ENCODE data around the gene LRRC8A. TPM values are rescaled to one million over a fixed set of nuclear protein-coding genes. Genes with fewer than 3 reads are reported as not detected.

LRRC8A gene
- polyA plus RNA-seq, 2 donors: 38.5 to 55.6 TPM

DNA sequence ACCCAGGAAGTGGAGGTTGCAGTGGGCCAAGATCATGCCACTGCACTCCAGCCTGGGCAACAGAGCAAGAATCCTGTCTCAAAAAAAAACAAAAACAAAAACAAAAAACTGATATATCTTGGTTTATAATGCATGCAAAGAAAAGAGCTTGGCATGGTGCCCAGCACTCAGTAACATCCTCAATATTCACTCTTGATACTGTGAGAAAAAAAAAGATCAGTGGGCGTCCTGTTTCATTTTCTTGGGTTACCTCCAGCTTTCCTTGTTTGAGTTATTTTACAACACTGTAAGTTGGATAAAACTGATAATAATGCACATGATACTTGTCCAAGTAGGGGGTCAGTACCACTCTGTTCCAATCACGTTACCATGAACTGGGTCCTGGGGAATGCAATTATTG is 46.7 kb downstream of the LRRC8A start:
- Histone ChIP-seq H3K4me3 (ENCODE audit: low read depth in 1 of 2, low read length in 2 of 2) (no peak overlapping the region), H3K4me1 (ENCODE audit: control insufficient read depth in 2 of 2, insufficient read depth in 2 of 2, low read length in 1 of 2) (no peaks in the 10 kb centered on the region), H3K27me3 (ENCODE audit: control insufficient read depth in 1 of 2, insufficient read depth in 2 of 2, low read length in 2 of 2) (no peaks in the 10 kb centered on the region), H3K36me3 (ENCODE audit: control insufficient read depth in 2 of 2, insufficient read depth in 2 of 2, low read length in 1 of 2) (no peaks in the 10 kb centered on the region), H3K9me3 (ENCODE audit: control insufficient read depth in 2 of 2, insufficient read depth in 1 of 2, low read depth in 1 of 2, low read length in 1 of 2) (no peaks in the 10 kb centered on the region), H3K27ac (ENCODE audit: low read depth in 2 of 2, low read length in 1 of 2) (no peak overlapping the region)
- WGBS, 2 donors: 88 to 89% methylated on average over 2 of the region's 2 CpGs

DNA sequence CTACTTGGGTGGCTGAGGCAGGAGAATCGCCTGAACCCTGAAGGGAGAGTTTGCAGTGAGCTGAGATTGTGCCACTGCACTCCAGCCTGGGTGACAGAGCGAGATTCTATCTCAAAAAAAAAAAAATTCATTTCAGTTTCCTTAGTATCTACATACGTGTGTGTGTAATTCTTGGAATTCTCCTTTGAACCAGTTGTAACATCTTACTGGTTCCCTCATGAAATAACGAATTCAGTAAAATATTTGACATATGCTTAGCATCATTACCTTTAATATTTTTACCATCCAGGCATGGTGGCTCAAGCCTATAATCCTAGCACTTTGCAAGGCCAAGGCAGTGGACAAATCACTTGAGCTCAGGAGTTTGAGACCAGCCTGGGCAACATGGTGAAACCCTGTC is 47.6 kb downstream of the LRRC8A start:
- no peak overlapping the region for H3K27ac ChIP-seq (ENCODE audit: low read depth in 2 of 2, low read length in 1 of 2)
- no peaks in the 10 kb centered on the region for H3K4me1 ChIP-seq (ENCODE audit: control insufficient read depth in 2 of 2, insufficient read depth in 2 of 2, low read length in 1 of 2)
- H3K9me3 ChIP-seq (ENCODE audit: control insufficient read depth in 2 of 2, insufficient read depth in 1 of 2, low read depth in 1 of 2, low read length in 1 of 2): no peaks in the 10 kb centered on the region
- H3K36me3 ChIP-seq (ENCODE audit: control insufficient read depth in 2 of 2, insufficient read depth in 2 of 2, low read length in 1 of 2): no peaks in the 10 kb centered on the region
- WGBS, 2 donors: 85 to 89% methylated on average over 4 of the region's 4 CpGs
- no peaks in the 10 kb centered on the region for H3K27me3 ChIP-seq (ENCODE audit: control insufficient read depth in 1 of 2, insufficient read depth in 2 of 2, low read length in 2 of 2)
- H3K4me3 ChIP-seq (ENCODE audit: low read depth in 1 of 2, low read length in 2 of 2): no peak overlapping the region

DNA sequence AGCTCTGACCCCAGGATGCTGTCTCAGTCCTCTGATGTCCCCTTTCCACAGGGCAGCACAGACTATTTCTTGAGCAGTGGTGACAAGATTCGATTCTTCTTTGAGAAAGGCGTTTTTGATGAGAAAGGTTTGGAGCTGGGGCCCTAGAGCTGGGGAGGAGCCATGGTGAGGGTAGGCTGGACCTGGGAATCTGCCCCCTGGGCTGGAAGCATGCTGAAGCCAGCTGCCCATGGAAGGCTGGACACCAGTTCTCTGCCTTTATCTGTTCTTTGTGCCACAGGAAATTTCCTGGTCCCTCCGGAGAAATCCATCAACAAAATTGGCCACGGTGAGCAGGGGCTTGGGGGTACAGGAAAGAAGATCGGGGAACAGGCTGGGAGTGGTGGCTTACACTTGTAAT is 51.8 kb downstream of the LRRC8A start:
- WGBS, 2 donors: 78 to 93% methylated on average over 5 of the region's 5 CpGs
- no peaks in the 10 kb centered on the region for H3K27me3 ChIP-seq (ENCODE audit: control insufficient read depth in 1 of 2, insufficient read depth in 2 of 2, low read length in 2 of 2)
- H3K9me3 ChIP-seq (ENCODE audit: control insufficient read depth in 2 of 2, insufficient read depth in 1 of 2, low read depth in 1 of 2, low read length in 1 of 2): no peaks in the 10 kb centered on the region

DNA sequence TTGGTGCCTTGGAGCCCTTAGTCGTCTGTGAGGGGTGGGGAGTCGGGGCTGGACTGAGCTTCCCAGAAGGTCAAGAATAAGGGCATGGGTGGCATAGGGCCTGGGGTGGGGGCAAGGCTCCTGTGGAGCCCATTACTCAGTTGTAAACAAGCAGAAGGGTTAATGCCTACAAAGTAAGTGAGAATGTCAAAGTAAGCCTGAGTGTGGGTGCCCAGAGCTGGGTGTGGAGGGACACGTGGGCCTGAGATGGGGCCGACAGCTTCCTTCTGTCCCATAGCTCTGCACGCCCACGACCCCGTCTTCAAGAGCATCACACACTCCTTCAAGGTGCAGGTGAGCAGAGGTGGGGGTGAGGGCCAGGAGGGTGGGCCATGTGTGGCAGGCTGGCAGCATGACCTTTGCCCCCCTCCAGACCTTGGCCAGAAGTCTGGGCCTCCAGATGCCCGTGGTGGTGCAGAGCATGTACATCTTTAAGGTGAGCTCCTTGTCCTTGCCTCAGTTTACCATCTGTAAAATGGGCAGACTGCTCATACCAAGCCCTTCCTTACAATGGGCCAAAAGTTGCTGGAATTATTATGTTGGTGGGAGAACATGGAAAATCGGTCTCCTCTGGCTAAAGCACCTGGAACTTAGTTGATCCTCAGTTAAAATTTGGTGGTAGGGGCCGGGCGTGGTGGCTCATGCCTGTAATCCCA is 54.4 kb downstream of the LRRC8A start:
- H3K27ac ChIP-seq (ENCODE audit: low read depth in 2 of 2, low read length in 1 of 2): no peak overlapping the region
- H3K4me1 ChIP-seq (ENCODE audit: control insufficient read depth in 2 of 2, insufficient read depth in 2 of 2, low read length in 1 of 2): no peaks in the 10 kb centered on the region
- H3K4me3 ChIP-seq (ENCODE audit: low read depth in 1 of 2, low read length in 2 of 2): no peak overlapping the region
- no peaks in the 10 kb centered on the region for H3K27me3 ChIP-seq (ENCODE audit: control insufficient read depth in 1 of 2, insufficient read depth in 2 of 2, low read length in 2 of 2)
- H3K36me3 ChIP-seq (ENCODE audit: control insufficient read depth in 2 of 2, insufficient read depth in 2 of 2, low read length in 1 of 2): no peaks in the 10 kb centered on the region
- 83 to 89% methylated on average over 11 of the region's 11 CpGs for WGBS, 2 donors
- no peaks in the 10 kb centered on the region for H3K9me3 ChIP-seq (ENCODE audit: control insufficient read depth in 2 of 2, insufficient read depth in 1 of 2, low read depth in 1 of 2, low read length in 1 of 2)

More for the DNA sequence above, 51.8 kb downstream of the LRRC8A start:
- no peaks in the 10 kb centered on the region for H3K36me3 ChIP-seq (ENCODE audit: control insufficient read depth in 2 of 2, insufficient read depth in 2 of 2, low read length in 1 of 2)
- no peak overlapping the region for H3K4me3 ChIP-seq (ENCODE audit: low read depth in 1 of 2, low read length in 2 of 2)
- H3K4me1 ChIP-seq (ENCODE audit: control insufficient read depth in 2 of 2, insufficient read depth in 2 of 2, low read length in 1 of 2): no peaks in the 10 kb centered on the region
- no peak overlapping the region for H3K27ac ChIP-seq (ENCODE audit: low read depth in 2 of 2, low read length in 1 of 2)

DNA sequence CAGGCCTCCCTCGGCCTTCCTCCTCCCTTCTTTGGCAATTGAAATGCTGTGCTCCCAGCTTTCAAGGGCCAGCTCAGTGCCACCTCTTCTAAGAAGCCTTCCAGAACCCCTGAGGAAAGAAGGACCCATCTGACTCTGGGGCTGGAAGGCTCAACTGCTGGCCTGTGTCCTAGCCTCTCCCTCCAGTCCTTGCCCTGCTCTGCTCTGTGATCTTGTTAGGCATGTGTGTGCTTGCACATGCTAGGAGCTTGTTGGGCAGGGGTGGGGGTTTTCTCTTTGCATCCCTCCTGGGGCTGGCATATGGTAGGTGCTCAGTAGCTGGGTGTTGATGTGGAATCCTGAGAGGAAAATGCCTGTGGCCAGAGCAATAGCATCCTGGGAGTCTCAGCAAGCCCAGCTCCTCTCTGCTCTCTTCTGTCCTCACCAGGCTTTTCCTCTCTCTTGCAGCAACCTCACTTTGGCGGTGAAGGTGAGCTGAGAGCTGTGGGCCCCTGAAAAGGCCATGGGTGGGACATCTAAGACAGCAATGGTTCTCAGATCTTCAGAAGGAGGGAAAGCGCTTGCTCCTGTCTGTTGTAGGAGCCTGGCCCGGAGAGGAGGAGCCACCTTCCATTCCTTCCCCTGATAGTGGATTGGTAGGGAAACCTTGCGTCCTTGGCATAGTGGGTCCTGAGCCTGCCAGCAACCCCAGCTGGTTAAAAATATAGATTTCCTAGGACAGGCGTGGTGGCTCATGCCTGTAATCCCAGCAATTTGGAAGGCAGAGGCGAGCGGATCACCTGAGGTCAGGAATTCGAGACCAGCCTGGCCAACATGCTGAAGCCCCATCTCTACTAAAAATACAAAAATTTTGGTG is 55.6 kb downstream of the LRRC8A start:
- no peak overlapping the region for H3K4me3 ChIP-seq (ENCODE audit: low read depth in 1 of 2, low read length in 2 of 2)
- 69 to 82% methylated on average over 9 of the region's 9 CpGs for WGBS, 2 donors

DNA sequence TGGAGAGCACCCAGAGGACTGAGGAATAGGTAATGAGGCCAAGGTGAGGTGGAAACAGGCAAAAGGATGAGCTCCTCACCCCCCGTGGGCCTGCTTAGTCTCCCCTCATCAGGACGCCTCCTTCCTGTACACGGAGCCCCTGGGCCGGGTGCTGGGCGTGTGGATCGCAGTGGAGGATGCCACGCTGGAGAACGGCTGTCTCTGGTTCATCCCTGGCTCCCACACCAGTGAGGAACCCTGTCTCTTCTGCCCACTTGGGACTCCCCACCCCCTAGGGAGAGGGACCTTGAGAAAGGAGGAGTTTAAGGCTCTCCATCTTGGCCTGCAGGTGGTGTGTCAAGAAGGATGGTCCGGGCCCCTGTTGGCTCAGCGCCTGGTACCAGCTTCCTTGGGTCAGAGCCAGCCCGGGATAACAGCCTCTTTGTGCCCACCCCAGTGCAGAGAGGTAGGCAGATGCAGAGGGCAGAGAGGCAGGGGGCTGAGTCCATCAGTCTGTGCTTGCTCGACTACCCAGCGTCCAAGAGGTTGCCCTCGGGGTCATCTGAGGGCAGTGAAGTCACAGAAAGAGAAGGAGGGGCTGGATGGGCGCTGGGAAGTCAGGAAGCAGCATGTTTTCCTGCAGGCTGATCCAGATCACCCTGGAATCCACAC is 58.5 kb downstream of the LRRC8A start:
- Histone ChIP-seq H3K27ac (ENCODE audit: low read depth in 2 of 2, low read length in 1 of 2) (no peak overlapping the region), H3K4me1 (ENCODE audit: control insufficient read depth in 2 of 2, insufficient read depth in 2 of 2, low read length in 1 of 2) (peaks cover 0 to 6% of the 10 kb centered on the region in 2 donors), H3K9me3 (ENCODE audit: control insufficient read depth in 2 of 2, insufficient read depth in 1 of 2, low read depth in 1 of 2, low read length in 1 of 2) (no peaks in the 10 kb centered on the region), H3K36me3 (ENCODE audit: control insufficient read depth in 2 of 2, insufficient read depth in 2 of 2, low read length in 1 of 2) (peaks cover 0 to 10% of the 10 kb centered on the region in 2 donors), H3K4me3 (ENCODE audit: low read depth in 1 of 2, low read length in 2 of 2) (no peak overlapping the region), H3K27me3 (ENCODE audit: control insufficient read depth in 1 of 2, insufficient read depth in 2 of 2, low read length in 2 of 2) (no peaks in the 10 kb centered on the region)
- WGBS, 2 donors: 69 to 71% methylated on average over 15 of the region's 15 CpGs

More for the DNA sequence above, 55.6 kb downstream of the LRRC8A start:
- Histone ChIP-seq H3K27ac (ENCODE audit: low read depth in 2 of 2, low read length in 1 of 2) (peak overlapping the region; percentile 2 to 16), H3K4me1 (ENCODE audit: control insufficient read depth in 2 of 2, insufficient read depth in 2 of 2, low read length in 1 of 2) (peaks cover 0 to 4% of the 10 kb centered on the region in 2 donors), H3K36me3 (ENCODE audit: control insufficient read depth in 2 of 2, insufficient read depth in 2 of 2, low read length in 1 of 2) (peaks cover 0 to 3% of the 10 kb centered on the region in 2 donors), H3K27me3 (ENCODE audit: control insufficient read depth in 1 of 2, insufficient read depth in 2 of 2, low read length in 2 of 2) (no peaks in the 10 kb centered on the region), H3K9me3 (ENCODE audit: control insufficient read depth in 2 of 2, insufficient read depth in 1 of 2, low read depth in 1 of 2, low read length in 1 of 2) (no peaks in the 10 kb centered on the region)

DNA sequence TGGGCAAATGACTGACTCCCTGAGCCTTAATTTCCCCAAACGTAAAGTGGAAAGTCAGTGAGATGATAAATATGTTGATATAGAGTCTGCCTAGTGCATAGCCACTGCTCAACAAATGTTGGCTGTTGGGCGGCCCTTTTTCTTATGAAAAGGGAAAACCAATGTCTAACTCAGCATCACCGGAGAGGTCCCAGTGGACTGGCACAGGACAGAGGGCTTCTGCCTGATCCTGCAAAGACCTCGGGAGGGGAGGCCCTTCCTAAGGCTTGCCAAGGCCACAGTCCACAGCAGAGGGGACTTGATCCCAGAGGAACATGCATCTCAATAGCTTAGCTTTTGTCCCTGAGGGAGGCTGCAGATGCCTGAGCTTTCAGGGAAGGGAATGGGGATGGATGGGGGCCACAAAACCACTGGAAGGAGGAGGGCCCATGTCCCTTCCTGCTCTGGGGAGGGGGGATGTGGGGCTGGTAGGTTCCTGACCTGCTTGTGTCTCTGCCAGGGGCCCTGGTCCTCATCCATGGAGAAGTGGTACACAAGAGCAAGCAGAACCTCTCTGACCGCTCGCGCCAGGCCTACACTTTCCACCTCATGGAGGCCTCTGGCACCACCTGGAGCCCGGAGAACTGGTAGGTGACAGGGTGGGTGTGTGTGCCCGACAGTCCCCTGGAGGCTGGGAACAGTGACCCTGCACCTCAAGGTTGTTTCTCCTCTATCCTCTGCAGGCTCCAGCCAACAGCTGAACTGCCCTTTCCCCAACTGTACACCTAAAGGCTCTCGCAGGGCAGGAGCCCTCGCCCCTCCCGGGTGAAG is 59.2 kb downstream of the LRRC8A start:
- Histone ChIP-seq H3K27ac (ENCODE audit: low read depth in 2 of 2, low read length in 1 of 2) (peak overlapping the region in 1 of 2 donors; percentile 2), H3K4me3 (ENCODE audit: low read depth in 1 of 2, low read length in 2 of 2) (no peak overlapping the region), H3K36me3 (ENCODE audit: control insufficient read depth in 2 of 2, insufficient read depth in 2 of 2, low read length in 1 of 2) (peaks cover 5 to 10% of the 10 kb centered on the region in 2 donors), H3K4me1 (ENCODE audit: control insufficient read depth in 2 of 2, insufficient read depth in 2 of 2, low read length in 1 of 2) (peaks cover 1 to 10% of the 10 kb centered on the region in 2 donors), H3K27me3 (ENCODE audit: control insufficient read depth in 1 of 2, insufficient read depth in 2 of 2, low read length in 2 of 2) (no peaks in the 10 kb centered on the region), H3K9me3 (ENCODE audit: control insufficient read depth in 2 of 2, insufficient read depth in 1 of 2, low read depth in 1 of 2, low read length in 1 of 2) (no peaks in the 10 kb centered on the region)
- 82 to 90% methylated on average over 12 of the region's 12 CpGs for WGBS, 2 donors

DNA sequence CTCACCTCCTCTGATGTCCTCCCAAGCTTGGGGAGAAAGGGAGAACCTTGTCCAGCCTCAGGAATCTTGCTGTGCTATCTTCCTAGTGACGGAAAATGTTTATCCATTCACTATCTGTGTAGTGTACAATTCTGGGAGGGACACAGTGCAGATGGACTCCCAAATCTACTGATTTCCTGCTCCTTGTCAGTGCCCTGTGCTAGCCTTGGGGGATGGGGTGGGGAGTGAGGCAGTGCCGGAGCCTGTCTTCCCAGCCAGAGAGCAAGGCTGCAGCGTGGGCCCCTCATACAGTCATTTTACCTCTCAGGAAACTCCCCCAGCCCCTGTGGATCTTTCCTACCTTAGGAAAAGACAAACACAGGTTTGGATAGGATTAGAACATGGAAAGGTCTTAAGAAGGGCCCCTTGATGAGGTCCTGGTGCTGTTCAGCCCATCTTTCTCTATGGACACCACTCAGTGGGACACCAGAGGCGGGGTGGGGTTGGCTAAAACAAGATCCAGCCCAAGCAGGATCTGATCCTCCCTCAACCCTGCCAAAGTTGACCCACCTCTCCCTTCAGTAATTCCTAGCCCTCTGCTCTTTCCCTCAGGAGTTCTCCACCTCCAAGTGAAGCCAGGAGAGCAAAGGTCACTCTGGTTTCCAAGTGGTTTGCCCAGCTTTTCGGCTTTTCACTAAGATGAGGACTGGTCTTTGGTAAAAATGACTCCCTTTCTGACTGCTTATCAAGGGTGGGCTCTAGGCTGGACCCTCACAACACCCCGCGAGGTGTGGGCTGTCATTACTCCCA is 62.1 kb downstream of the LRRC8A start:
- H3K27ac ChIP-seq (ENCODE audit: low read depth in 2 of 2, low read length in 1 of 2): no peak overlapping the region

More for the DNA sequence above, 62.1 kb downstream of the LRRC8A start:
- peaks cover 8 to 17% of the 10 kb centered on the region in 2 donors for H3K4me1 ChIP-seq (ENCODE audit: control insufficient read depth in 2 of 2, insufficient read depth in 2 of 2, low read length in 1 of 2)
- no peaks in the 10 kb centered on the region for H3K27me3 ChIP-seq (ENCODE audit: control insufficient read depth in 1 of 2, insufficient read depth in 2 of 2, low read length in 2 of 2)
- H3K36me3 ChIP-seq (ENCODE audit: control insufficient read depth in 2 of 2, insufficient read depth in 2 of 2, low read length in 1 of 2): peaks cover 5 to 10% of the 10 kb centered on the region in 2 donors
- H3K4me3 ChIP-seq (ENCODE audit: low read depth in 1 of 2, low read length in 2 of 2): no peak overlapping the region
- WGBS, 2 donors: 90 to 92% methylated on average over 7 of the region's 7 CpGs
- no peaks in the 10 kb centered on the region for H3K9me3 ChIP-seq (ENCODE audit: control insufficient read depth in 2 of 2, insufficient read depth in 1 of 2, low read depth in 1 of 2, low read length in 1 of 2)
